ENCODE measurements around the gene CDC42BPA. TPM values are rescaled to one million over a fixed set of nuclear protein-coding genes. Genes with fewer than 3 reads are reported as not detected.

Gene CDC42BPA
- total RNA-seq, 1 experiment from 2014 or later: 30.1 TPM

GRCh38 chr1:227270554-227270953 is 47.7 kb downstream of the CDC42BPA start:
- H2AFZ ChIP-seq (ENCODE audit: low read length): no peak overlapping the region
- H3K4me1 Mint-ChIP-seq: peaks cover 4 to 9% of the 10 kb centered on the region in 2 experiments
- peaks cover 5% of the 10 kb centered on the region; the same call in 1 of the 2 replicates for H3K79me2 ChIP-seq (ENCODE audit: insufficient read depth, low read length)
- no peak overlapping the region for H3K23ac ChIP-seq (ENCODE audit: insufficient read length, low read depth, low read length)
- H3K4me1 ChIP-seq (ENCODE audit: insufficient read depth, low read length): no peaks in the 10 kb centered on the region; the same call in 1 of the 2 replicates
- no peak overlapping the region for H2BK15ac ChIP-seq (ENCODE audit: low read depth, low read length)
- H2AK5ac ChIP-seq (ENCODE audit: insufficient read length, low read length): no peak overlapping the region
- H3K27ac ChIP-seq (ENCODE audit: insufficient read length, low read depth, low read length): no peak overlapping the region
- no peak overlapping the region for H3T11ph ChIP-seq (ENCODE audit: low read length)
- H2BK120ac ChIP-seq (ENCODE audit: low read depth, low read length, poor library complexity, severe bottlenecking): no peak overlapping the region
- H3K14ac ChIP-seq (ENCODE audit: insufficient read depth, low read length): no peak overlapping the region
- H3K4me3 Mint-ChIP-seq: no peak overlapping the region
- no peak overlapping the region for H4K8ac ChIP-seq (replicated peaks; ENCODE audit: insufficient read length, low read depth, low read length)
- peaks cover 7 to 8% (median 8%) of the 10 kb centered on the region in 3 experiments; a peak in 6 of 7 replicates for H3K36me3 Mint-ChIP-seq (ENCODE audit: insufficient read depth in 1 of 3, low read depth in 3 of 3)
- H4K5ac ChIP-seq (ENCODE audit: insufficient read length, low read depth, low read length): no peak overlapping the region
- H3K4me2 ChIP-seq (ENCODE audit: insufficient read depth, insufficient read length, low read length): no peak overlapping the region
- no peak overlapping the region for H3K56ac ChIP-seq (ENCODE audit: insufficient read length, low read depth, low read length)
- H3K27ac Mint-ChIP-seq: no peak overlapping the region
- DNase-seq: no peak
- H3K27me3 Mint-ChIP-seq (ENCODE audit: low read depth): no peaks in the 10 kb centered on the region
- H3K9me3 Mint-ChIP-seq: peaks cover 7 to 11% of the 10 kb centered on the region in 2 experiments
- WGBS (ENCODE audit: extremely low coverage, insufficient read length, low lambda C conversion rate): no CpG with 5 or more reads among the region's 2 CpGs
- no peak overlapping the region for H4K91ac ChIP-seq (ENCODE audit: insufficient read length, low read depth, low read length)
- H3K27me3 ChIP-seq (ENCODE audit: insufficient read depth, low read length): no peaks in the 10 kb centered on the region
- no peak overlapping the region for H3K18ac ChIP-seq (ENCODE audit: insufficient read length, low read depth, low read length)
- no peak overlapping the region for H2BK5ac ChIP-seq (ENCODE audit: insufficient read length, low read length)
- TF ChIP-seq, protein P1, sequence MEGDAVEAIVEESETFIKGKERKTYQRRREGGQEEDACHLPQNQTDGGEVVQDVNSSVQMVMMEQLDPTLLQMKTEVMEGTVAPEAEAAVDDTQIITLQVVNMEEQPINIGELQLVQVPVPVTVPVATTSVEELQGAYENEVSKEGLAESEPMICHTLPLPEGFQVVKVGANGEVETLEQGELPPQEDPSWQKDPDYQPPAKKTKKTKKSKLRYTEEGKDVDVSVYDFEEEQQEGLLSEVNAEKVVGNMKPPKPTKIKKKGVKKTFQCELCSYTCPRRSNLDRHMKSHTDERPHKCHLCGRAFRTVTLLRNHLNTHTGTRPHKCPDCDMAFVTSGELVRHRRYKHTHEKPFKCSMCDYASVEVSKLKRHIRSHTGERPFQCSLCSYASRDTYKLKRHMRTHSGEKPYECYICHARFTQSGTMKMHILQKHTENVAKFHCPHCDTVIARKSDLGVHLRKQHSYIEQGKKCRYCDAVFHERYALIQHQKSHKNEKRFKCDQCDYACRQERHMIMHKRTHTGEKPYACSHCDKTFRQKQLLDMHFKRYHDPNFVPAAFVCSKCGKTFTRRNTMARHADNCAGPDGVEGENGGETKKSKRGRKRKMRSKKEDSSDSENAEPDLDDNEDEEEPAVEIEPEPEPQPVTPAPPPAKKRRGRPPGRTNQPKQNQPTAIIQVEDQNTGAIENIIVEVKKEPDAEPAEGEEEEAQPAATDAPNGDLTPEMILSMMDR (conservative IDR thresholded peaks at IDR 0.05): no peak
- H3K4ac ChIP-seq (ENCODE audit: low read depth, low read length): no peak overlapping the region
- H2BK12ac ChIP-seq (ENCODE audit: insufficient read length, low read depth, low read length): no peak overlapping the region
- H3K79me1 ChIP-seq (ENCODE audit: insufficient read depth, low read depth, low read length, poor library complexity, severe bottlenecking): no peaks in the 10 kb centered on the region
- no peak overlapping the region for H2BK20ac ChIP-seq (ENCODE audit: low read depth, low read length, poor library complexity, severe bottlenecking)
- H3K23me2 ChIP-seq (ENCODE audit: insufficient read length, low read depth, low read length, poor library complexity, severe bottlenecking): no peaks in the 10 kb centered on the region
- H3K9me3 ChIP-seq (ENCODE audit: control insufficient read depth, low read depth, low read length): no peaks in the 10 kb centered on the region
- H3K9ac ChIP-seq (ENCODE audit: extremely low read depth, insufficient read length, low read length): no peak overlapping the region
- H4K20me1 ChIP-seq (ENCODE audit: control insufficient read depth, insufficient read depth, insufficient read length): no peaks in the 10 kb centered on the region

All from H9 (cell line).